HFFc6 (cell line): ENCODE results near the gene TGIF2. TPM values are rescaled to one million over a fixed set of nuclear protein-coding genes. Genes with fewer than 3 reads are reported as not detected.

ENCODE experiments used
- DNase-seq: peaks from one replicate; pipeline ENCODE4 v3.0.0-alpha.2; 2018
- H3K27ac Mint-ChIP-seq: 2 replicates; pipeline ENCODE4 v1.8.0; 2020; ENCODE audit warnings: mild to moderate bottlenecking, mixed read lengths
- H3K27me3 Mint-ChIP-seq: 2 replicates; pipeline ENCODE4 v1.8.0; 2021; ENCODE audit warnings: mild to moderate bottlenecking, moderate library complexity, mixed read lengths; ENCODE audit not compliant: insufficient read depth
- H3K36me3 Mint-ChIP-seq: 2 replicates; pipeline ENCODE4 v1.8.0; 2021; ENCODE audit warnings: low read depth, mixed read lengths
- H3K4me1 Mint-ChIP-seq: 2 replicates; pipeline ENCODE4 v1.8.0; 2020; ENCODE audit warnings: low read depth, mixed read lengths
- H3K4me3 Mint-ChIP-seq: 2 replicates; pipeline ENCODE4 v1.8.0; 2020; ENCODE audit warnings: mild to moderate bottlenecking, moderate library complexity, mixed read lengths
- H3K9me3 Mint-ChIP-seq: 2 replicates; pipeline ENCODE4 v1.8.0; 2020; ENCODE audit warnings: mild to moderate bottlenecking, mixed read lengths
- CTCF ChIP-seq: fragments of 200-600 bp; sonication (generic); IDR thresholded peaks from 2 replicates; pipeline ENCODE4 v1.5.0; 2021; ENCODE audit warnings: antibody characterized with exemption, mild to moderate bottlenecking
- total RNA-seq, 6 experiments: library from RNA; stranded (reverse); fragmentation: NEBNext Ultra II Directional; extraction: Animal tissue kit (Norgen Biotek cat#: 25700); gene quantifications; 2 replicates in 1 of 6; 3 replicates in 5 of 6; pipeline ENCODE4 v1.2.3, GENCODE V29; 2021

Gene TGIF2
- total RNA-seq, 6 experiments from 2014 or later = 5.5 to 12.0 (median 7.7) TPM

- Mint-ChIP-seq H3K27me3 (peaks cover 3% of the 10 kb centered on the region), H3K27ac (no peak overlapping the region), H3K36me3 (no peaks in the 10 kb centered on the region), H3K4me3 (no peak overlapping the region), H3K9me3 (no peaks in the 10 kb centered on the region), H3K4me1 (peaks cover 5% of the 10 kb centered on the region; the same call in 1 of the 2 replicates)
- TF ChIP-seq CTCF = no peak
- DNase-seq = no peak
These were observed 26.5 kb downstream of the TGIF2 start for GRCh38 chr20:36599912-36600345.

GRCh38 chr20:36601540-36601939, 28.1 kb downstream of the TGIF2 start:
- DNase-seq = no peak
- no peak for TF ChIP-seq CTCF
- Mint-ChIP-seq H3K27ac (no peak overlapping the region), H3K27me3 (peaks cover 7% of the 10 kb centered on the region), H3K4me3 (no peak overlapping the region), H3K9me3 (no peaks in the 10 kb centered on the region), H3K4me1 (peaks cover 10% of the 10 kb centered on the region), H3K36me3 (no peaks in the 10 kb centered on the region)

DNA sequence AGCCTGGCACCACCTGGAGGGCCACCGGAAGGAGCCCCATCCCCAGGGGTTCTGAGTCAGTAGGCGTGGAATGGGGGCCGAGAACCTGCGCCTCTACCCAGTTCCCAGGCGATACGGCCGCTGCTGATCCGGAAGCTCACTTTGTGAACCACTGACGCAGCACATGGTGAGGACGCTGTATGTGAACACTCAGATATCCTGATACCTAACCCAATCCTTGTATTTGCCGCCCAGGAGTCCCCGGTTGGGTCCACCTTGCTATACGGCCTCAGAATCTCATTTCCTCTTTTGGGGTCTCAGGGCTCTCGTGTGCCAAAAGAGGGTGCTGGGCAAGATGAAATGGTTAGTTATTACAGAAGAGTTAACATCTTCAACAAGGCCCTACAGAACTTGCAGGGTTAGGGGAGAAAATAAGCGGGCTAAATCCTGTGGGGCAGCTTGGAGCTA, 31.6 kb downstream of the TGIF2 start:
- Mint-ChIP-seq H3K9me3 (no peaks in the 10 kb centered on the region), H3K27me3 (peaks cover 4% of the 10 kb centered on the region), H3K4me1 (peaks cover 20% of the 10 kb centered on the region), H3K27ac (peak overlapping the region; percentile 87), H3K4me3 (peak overlapping the region; percentile 99), H3K36me3 (no peaks in the 10 kb centered on the region; the same call in 1 of the 2 replicates)
- TF ChIP-seq CTCF = no peak
- no peak for DNase-seq

GRCh38 chr20:36605399-36606157, 32.2 kb downstream of the TGIF2 start, which contains the start of gene RAB5IF:
Gene RAB5IF, plus strand, starts transcription at chr20:36605779. Its CDS starts 173 bp downstream, at chr20:36605952.
- H3K27me3 Mint-ChIP-seq = peaks cover 4% of the 10 kb centered on the region
- H3K4me3 Mint-ChIP-seq = peak within 1 kb of the TSS; percentile 99
- peak within 1 kb of the TSS; percentile 87 for H3K27ac Mint-ChIP-seq
- TF ChIP-seq CTCF = peak; percentile 96
- no peaks in the 10 kb centered on the region for H3K9me3 Mint-ChIP-seq
- peaks cover 20% of the 10 kb centered on the region for H3K4me1 Mint-ChIP-seq
- DNase-seq = peak; percentile 97
- no peaks in the 10 kb centered on the region; the same call in 1 of the 2 replicates for H3K36me3 Mint-ChIP-seq

- H3K27me3 Mint-ChIP-seq = peaks cover 4% of the 10 kb centered on the region
- no peak for TF ChIP-seq CTCF
- H3K4me3 Mint-ChIP-seq = peak overlapping the region; percentile 99
These were observed 33.0 kb downstream of the TGIF2 start for GRCh38 chr20:36606158-36607066.

More at GRCh38 chr20:36606158-36607066, 33.0 kb downstream of the TGIF2 start:
- no peak for DNase-seq
- Mint-ChIP-seq H3K9me3 (no peaks in the 10 kb centered on the region), H3K36me3 (no peaks in the 10 kb centered on the region; the same call in 1 of the 2 replicates), H3K27ac (peak overlapping the region; percentile 84), H3K4me1 (peaks cover 20% of the 10 kb centered on the region)
